GM21367 (cell line): ENCODE data around the gene CAPRIN2.
A peak's percentile ranks its signal among the peaks of the same experiment; 100 is the strongest.

Experiments
- ATAC-seq: cut with Tn5 transposase; IDR thresholded peaks from one replicate; pipeline ENCODE4 v1.9.1; 2021; ENCODE audit not compliant: unreplicated experiment

CAPRIN2 gene

DNA sequence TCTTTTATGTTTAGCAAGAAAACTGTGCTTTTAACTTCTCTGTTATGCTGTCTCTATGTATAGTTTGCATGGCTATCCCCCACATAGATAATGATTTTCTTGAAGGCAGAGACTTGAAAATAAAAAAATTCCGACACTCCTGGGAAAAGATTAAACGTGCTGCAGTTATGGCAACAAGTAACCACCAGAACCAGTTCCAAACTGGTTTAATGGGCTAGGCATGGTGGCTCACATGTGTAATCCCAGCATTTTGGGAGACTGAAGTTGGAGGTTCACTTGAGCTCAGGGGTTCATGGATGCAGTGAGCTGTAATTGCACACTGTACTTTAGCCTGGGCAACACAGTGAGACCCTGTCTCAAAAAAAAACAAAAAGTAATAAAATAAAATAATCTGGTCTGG is 15.1 kb upstream of the CAPRIN2 start:
- ATAC-seq: no peak

DNA sequence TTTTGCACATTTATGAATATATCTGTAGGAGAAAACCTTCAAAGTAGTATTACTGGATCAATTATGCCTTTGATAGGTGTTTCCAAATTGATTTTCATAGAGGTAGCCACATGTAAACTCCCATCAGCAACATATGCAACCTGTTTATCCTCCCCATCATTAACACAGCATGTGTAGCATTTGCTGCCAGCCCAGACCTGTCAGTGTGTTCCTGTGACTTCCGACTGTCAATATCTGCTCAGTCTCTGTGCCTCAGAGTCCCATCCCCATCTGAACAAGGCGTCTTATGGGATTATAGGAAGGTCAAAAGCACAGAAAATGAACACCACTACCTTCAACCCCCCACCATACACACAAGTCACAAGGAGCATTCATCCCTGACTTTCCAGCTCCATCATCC is 9.5 kb upstream of the CAPRIN2 start:
- no peak for ATAC-seq

- no peak for ATAC-seq
Observed at GRCh38 chr12:30763053-30763452, 8.3 kb upstream of the CAPRIN2 start.

GRCh38 chr12:30761730-30762129 is 7.0 kb upstream of the CAPRIN2 start:
- no peak for ATAC-seq

- no peak for ATAC-seq
Observed at GRCh38 chr12:30757316-30757715, 2.6 kb upstream of the CAPRIN2 start.

DNA sequence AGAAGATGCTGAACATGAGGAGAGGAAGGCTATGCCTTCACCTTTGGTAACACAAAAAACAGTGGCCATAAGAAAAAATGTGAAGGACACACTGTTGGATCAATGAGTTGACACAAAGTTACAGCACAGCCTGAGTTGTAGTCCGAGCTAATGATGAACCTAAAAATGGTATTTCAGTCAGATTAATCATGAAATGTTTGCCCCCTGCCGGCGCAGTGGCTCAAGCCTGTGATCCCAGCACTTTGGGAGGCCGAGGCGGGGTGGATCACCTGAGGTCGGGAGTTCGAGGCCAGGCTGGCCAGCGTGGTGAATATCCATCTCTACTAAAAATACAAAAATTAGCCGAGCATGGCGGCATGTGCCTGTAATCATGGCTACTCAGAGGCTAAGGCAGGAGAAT is 1.3 kb upstream of the CAPRIN2 start:
- no peak for ATAC-seq

DNA sequence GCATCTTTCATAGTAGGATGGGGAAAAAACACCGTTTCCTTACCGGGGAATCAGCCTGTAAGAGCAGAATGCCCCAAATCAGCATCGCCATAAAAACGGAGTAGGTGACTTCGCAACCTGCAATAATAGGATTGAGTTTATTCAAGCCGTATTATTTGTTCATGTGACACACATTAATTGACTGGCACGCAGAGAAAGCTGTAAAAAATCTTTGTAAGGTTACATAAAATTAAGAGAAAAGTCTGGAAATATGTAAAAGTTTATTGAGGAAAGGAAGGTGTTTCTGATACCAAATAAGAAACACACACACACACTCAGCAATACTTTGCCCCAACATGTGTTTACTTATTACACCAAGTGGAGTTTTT is 628 bp upstream of the CAPRIN2 start:
- no peak for ATAC-seq

GRCh38 chr12:30754383-30754749 is 385 bp downstream of the CAPRIN2 start:
- peak; percentile 16 for ATAC-seq

GRCh38 chr12:30753751-30754382 is 884 bp downstream of the CAPRIN2 start:
- ATAC-seq: no peak

GRCh38 chr12:30753233-30753632 is 1.5 kb downstream of the CAPRIN2 start:
- no peak for ATAC-seq

GRCh38 chr12:30752255-30752654 is 2.5 kb downstream of the CAPRIN2 start:
- no peak for ATAC-seq

GRCh38 chr12:30748147-30748546 is 6.6 kb downstream of the CAPRIN2 start:
- no peak for ATAC-seq

- ATAC-seq: no peak
Observed at GRCh38 chr12:30746190-30746589, 8.6 kb downstream of the CAPRIN2 start.

GRCh38 chr12:30744321-30744720 is 10.4 kb downstream of the CAPRIN2 start:
- no peak for ATAC-seq

GRCh38 chr12:30740274-30740673 is 14.5 kb downstream of the CAPRIN2 start:
- ATAC-seq: no peak

- ATAC-seq: no peak
Observed at GRCh38 chr12:30739020-30739419, 15.7 kb downstream of the CAPRIN2 start.

GRCh38 chr12:30732954-30733637 is 21.7 kb downstream of the CAPRIN2 start:
- no peak for ATAC-seq

DNA sequence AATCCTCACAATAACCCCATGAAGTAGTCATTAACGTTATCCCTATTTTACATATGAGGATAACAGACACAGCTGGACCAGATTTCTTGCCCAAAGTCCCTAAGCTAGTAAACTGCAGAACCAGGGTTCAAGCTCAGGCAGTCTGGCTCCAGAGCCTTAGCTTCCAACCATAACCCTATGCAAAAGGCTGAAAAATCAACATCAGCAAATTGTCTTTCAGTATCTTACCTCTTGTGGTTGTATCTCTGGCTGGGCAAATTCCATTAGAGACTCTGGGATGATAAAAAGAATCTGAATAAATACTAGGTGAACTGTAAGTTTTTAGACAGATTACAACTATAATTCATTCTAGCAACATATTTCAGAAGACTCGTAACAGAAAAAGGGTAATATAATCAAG is 24.7 kb downstream of the CAPRIN2 start:
- no peak for ATAC-seq

DNA sequence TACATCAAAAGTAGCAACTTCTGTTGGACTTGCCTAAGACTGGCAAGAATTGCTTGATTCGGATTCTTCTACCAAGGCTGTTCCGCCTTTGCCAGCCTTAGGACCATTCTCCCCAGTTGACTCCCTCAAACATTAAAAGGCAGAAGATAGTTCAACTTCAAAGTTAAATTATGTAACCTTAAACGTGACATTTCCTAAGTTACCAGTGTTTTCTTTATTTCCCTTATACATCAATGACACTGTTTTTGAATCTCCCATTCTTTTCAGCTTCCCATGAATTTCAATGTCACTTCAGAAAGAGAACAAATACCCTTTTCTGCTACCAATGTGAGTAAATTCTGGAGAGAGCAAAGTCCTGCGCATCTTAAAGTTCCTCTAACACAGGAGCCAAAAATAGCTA is 25.2 kb downstream of the CAPRIN2 start:
- no peak for ATAC-seq

GRCh38 chr12:30726647-30727046 is 28.1 kb downstream of the CAPRIN2 start:
- ATAC-seq: no peak

DNA sequence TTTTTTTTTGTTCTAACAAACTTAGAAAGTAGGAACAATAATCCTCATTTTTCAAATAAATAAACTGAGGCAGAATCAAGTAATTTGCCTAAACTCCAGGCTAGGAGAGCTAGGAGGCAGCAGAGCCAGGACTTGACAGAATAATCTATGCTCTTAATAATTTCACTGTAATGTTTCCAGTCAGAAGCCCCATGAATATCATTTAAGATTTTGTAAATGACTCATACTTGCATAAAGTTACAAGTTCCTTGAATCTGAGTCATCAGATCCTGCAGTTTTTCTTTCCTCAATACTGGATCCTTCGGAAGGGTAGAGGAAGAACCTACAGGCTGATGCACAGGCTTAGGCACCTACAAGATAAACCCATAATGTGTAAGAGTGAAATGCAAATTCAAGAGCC is 29.0 kb downstream of the CAPRIN2 start:
- ATAC-seq: no peak

DNA sequence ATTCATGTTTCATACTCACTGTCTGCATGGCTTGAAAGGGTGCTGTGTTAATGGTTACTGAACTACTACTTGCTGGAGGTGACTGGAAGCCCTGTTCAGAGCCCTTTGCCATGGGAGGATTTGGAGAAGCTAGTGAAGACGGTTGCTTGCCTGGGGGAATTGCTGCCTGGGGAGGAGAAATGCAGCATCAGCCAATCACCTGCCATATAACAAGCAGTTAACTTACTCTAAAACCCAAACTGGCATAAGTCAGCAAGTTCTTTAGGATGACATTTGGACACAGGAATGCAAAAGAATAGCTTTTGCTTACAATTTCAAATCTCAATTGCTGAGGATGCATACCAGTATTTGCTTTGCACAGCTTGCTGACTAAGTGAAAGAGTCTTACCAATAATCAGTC is 35.7 kb downstream of the CAPRIN2 start:
- ATAC-seq: no peak
